B cell (primary cell): ENCODE data around the gene ATR. TPM values are rescaled to one million over a fixed set of nuclear protein-coding genes. Genes with fewer than 3 reads are reported as not detected.

Experiments
- ATAC-seq: fragments of 200-7000 bp; cut with Tn5 transposase; one replicate; pipeline ENCODE4 v1.10.0; 2021; ENCODE audit warnings: low read depth, mild to moderate bottlenecking, moderate number of reproducible peaks, moderate library complexity
- CTCF ChIA-PET: fragments of 350-600 bp; sonication (Branson Sonifier 250); formaldehyde crosslinking; loops from one replicate; lab custom pipeline; 2021; ENCODE audit warnings: antibody characterized with exemption, inconsistent platforms; lab: Charles Lee
- POLR2A ChIA-PET: fragments of 350-600 bp; sonication (Branson Sonifier 250); formaldehyde crosslinking; loops from one replicate; lab custom pipeline; 2021; ENCODE audit warnings: antibody characterized with exemption; lab: Charles Lee
- DNase-seq: peaks from one replicate; pipeline ENCODE4 v3.0.0; 2013
- H2AFZ ChIP-seq: 2 replicates; pipeline ENCODE4 v1.6.1; 2012; ENCODE audit warnings: mild to moderate bottlenecking, low read depth, low read length; ENCODE audit not compliant: insufficient read depth, poor library complexity, severe bottlenecking
- H3K27ac ChIP-seq, 2 donors: 1 replicate in 1 of 2; 2 replicates in 1 of 2; pipeline ENCODE4 v1.5.1; 2012 to 2013; ENCODE audit warnings: low read length in 2 of 2, mild to moderate bottlenecking in 2 of 2, moderate library complexity in 1 of 2
- H3K27me3 ChIP-seq, 4 experiments: fragments of 200-600 bp in 1 of 4; sonication (generic) in 1 of 4; replicated peaks in 1 of 4; 1 replicate in 2 of 4; 2 replicates in 2 of 4; pipeline versions ENCODE4 v1.6.1 to v1.7.0; 2013 to 2016; ENCODE audit warnings: low read length in 3 of 4, mild to moderate bottlenecking in 2 of 4, mixed read lengths in 1 of 4, moderate library complexity in 1 of 4; ENCODE audit not compliant: insufficient read depth in 4 of 4, control insufficient read depth in 3 of 4; ENCODE audit errors: control extremely low read depth in 1 of 4
- H3K36me3 ChIP-seq, 2 experiments: replicated peaks in 1 of 2; 1 replicate in 1 of 2; 2 replicates in 1 of 2; pipeline versions ENCODE4 v1.6.1 to v1.7.1; 2013; ENCODE audit warnings: low read length in 1 of 2; ENCODE audit not compliant: insufficient read depth in 2 of 2, control insufficient read depth in 1 of 2; ENCODE audit errors: control extremely low read depth in 1 of 2, extremely low read depth in 1 of 2
- H3K4me1 ChIP-seq, 2 donors: fragments of 200-600 bp in 1 of 2; sonication (generic) in 1 of 2; 1 replicate in 1 of 2; 2 replicates in 1 of 2; pipeline versions ENCODE4 v1.5.1 to v1.6.1; 2013 to 2017; ENCODE audit warnings: low read length in 2 of 2; ENCODE audit not compliant: control insufficient read depth in 2 of 2, insufficient read depth in 2 of 2
- H3K4me2 ChIP-seq: replicated peaks from 2 replicates; pipeline ENCODE3; 2012; ENCODE audit warnings: mild to moderate bottlenecking, low read depth, low read length; ENCODE audit not compliant: poor library complexity, severe bottlenecking
- H3K4me3 ChIP-seq, 5 experiments: fragments of 200-600 bp in 1 of 5; sonication (generic) in 1 of 5; 1 replicate in 3 of 5; 2 replicates in 2 of 5; pipeline versions ENCODE4 v1.5.1 to v1.7.0; 2011 to 2016; ENCODE audit warnings: low read length in 4 of 5, mild to moderate bottlenecking in 4 of 5, low read depth in 2 of 5, control low read depth in 1 of 5, moderate library complexity in 1 of 5; ENCODE audit not compliant: insufficient read depth in 1 of 5; ENCODE audit errors: control extremely low read depth in 1 of 5, extremely low read depth in 1 of 5
- H3K79me2 ChIP-seq: fragments of 200-600 bp; sonication (generic); one replicate; pipeline ENCODE4 v1.6.0; 2016; ENCODE audit warnings: low read length; ENCODE audit not compliant: control insufficient read depth, insufficient read depth
- H3K9ac ChIP-seq: fragments of 200-600 bp; sonication (generic); 2 replicates; pipeline ENCODE4 v1.6.1; 2017; ENCODE audit warnings: mild to moderate bottlenecking, low read length, moderate library complexity
- H3K9me3 ChIP-seq, 3 donors: one replicate each; pipeline versions ENCODE4 v1.6.1 to v1.7.1; 2013; ENCODE audit warnings: low read length in 2 of 3; ENCODE audit not compliant: control insufficient read depth in 2 of 3, insufficient read depth in 1 of 3; ENCODE audit errors: control extremely low read depth in 1 of 3
- H4K20me1 ChIP-seq: 2 replicates; pipeline ENCODE4 v1.6.0; 2012; ENCODE audit warnings: mild to moderate bottlenecking, low read length; ENCODE audit not compliant: insufficient read depth, control insufficient read depth, poor library complexity, severe bottlenecking
- H3K27ac Mint-ChIP-seq: one replicate; pipeline ENCODE4 v1.8.0; 2021; ENCODE audit warnings: mixed read lengths
- H3K27me3 Mint-ChIP-seq: one replicate; pipeline ENCODE4 v1.8.0; 2021; ENCODE audit warnings: mixed read lengths
- H3K4me1 Mint-ChIP-seq: one replicate; pipeline ENCODE4 v1.8.0; 2021; ENCODE audit warnings: mixed read lengths
- H3K4me3 Mint-ChIP-seq: one replicate; pipeline ENCODE4 v1.8.0; 2021; ENCODE audit warnings: mixed read lengths
- H3K9me3 Mint-ChIP-seq: one replicate; pipeline ENCODE4 v1.8.0; 2022; ENCODE audit warnings: mixed read lengths; ENCODE audit not compliant: insufficient read depth
- EZH2 ChIP-seq: IDR thresholded peaks from 2 replicates; pipeline ENCODE4 v1.6.1; 2012; ENCODE audit warnings: borderline replicate concordance, low read depth, mild to moderate bottlenecking, moderate library complexity, low read length; ENCODE audit not compliant: insufficient read depth, poor library complexity, severe bottlenecking
- WGBS: methylation state at CpG from one replicate; pipeline ENCODE4 v1.1.5; 2013; ENCODE audit warnings: missing lambda C conversion rate; ENCODE audit not compliant: insufficient coverage; 5-methylcytosine and 5-hydroxymethylcytosine counted together
- intact Hi-C: fragments of 100-400 bp; cut with micrococcal nuclease; formaldehyde crosslinking; loops from one replicate; pipeline ENCODE4 v1.10.0; 2022
- polyA plus RNA-seq: library from polyadenylated mRNA; depleted of rRNA; stranded (reverse); fragments of >200 nt; gene quantifications from 2 replicates; pipeline ENCODE4 v1.2.3, GENCODE V29; 2012
- total RNA-seq, 2 donors: library from RNA; stranded (reverse); fragments of 120-200 nt in 1 of 2; gene quantifications; 1 replicate in 1 of 2; 2 replicates in 1 of 2; pipeline versions ENCODE4 v1.2.3 to v1.2.4, GENCODE V29; 2013 to 2022
- TF ChIP-seq, protein P1 (sequence below): fragments of 200-600 bp; IDR thresholded peaks from one replicate; pipeline ENCODE4 v1.8.0; 2022; ENCODE audit warnings: antibody characterized with exemption, mild to moderate bottlenecking

Gene ATR
- total and polyA plus RNA-seq, 2 donors (not counting 1 experiment from before 2014, with no cell fraction given) = 17.1 to 46.7 TPM

DNA sequence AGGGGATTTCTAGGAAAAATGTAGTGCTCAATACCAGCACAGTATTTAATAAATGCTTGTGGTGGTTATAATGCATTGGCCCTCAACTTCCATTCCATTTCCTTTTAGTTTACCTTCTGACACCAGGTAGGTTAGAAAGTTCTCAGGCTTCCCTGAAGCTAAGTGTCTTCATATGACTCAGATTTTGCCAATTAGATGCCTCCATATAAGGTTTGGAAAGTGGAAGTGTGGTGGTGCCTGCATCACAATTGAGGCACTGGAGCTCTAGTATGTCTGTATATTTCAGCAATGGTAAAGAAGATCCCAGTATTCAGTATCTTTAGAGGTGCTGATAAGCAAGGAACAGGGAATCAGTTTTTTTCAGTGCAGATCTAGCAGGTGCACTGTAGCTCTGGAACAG is 149.0 kb downstream of the ATR start:
- Mint-ChIP-seq H3K4me1 (no peaks in the 10 kb centered on the region), H3K4me3 (no peak overlapping the region), H3K27ac (no peak overlapping the region), H3K27me3 (no peaks in the 10 kb centered on the region), H3K9me3 (no peaks in the 10 kb centered on the region)
- Histone ChIP-seq H3K4me2 (no peak overlapping the region), H3K9ac (no peak overlapping the region), H4K20me1 (peaks cover 5% of the 10 kb centered on the region), H2AFZ (no peak overlapping the region), H3K79me2 (peaks cover 5% of the 10 kb centered on the region), H3K27me3 (no peaks in the 10 kb centered on the region), H3K27ac (no peak overlapping the region), H3K9me3 (peaks cover 0 to 1% (median 0%) of the 10 kb centered on the region in 3 donors), H3K4me3 (no peak overlapping the region), H3K4me1 (no peaks in the 10 kb centered on the region), H3K36me3 (peaks cover 10 to 52% of the 10 kb centered on the region in 2 experiments)
- ChIA-PET POLR2A (no interaction called here), CTCF (no interaction called here)
- intact Hi-C loops = no loop called here
- no peak for DNase-seq
- no peak for ATAC-seq
- TF ChIP-seq, protein P1, sequence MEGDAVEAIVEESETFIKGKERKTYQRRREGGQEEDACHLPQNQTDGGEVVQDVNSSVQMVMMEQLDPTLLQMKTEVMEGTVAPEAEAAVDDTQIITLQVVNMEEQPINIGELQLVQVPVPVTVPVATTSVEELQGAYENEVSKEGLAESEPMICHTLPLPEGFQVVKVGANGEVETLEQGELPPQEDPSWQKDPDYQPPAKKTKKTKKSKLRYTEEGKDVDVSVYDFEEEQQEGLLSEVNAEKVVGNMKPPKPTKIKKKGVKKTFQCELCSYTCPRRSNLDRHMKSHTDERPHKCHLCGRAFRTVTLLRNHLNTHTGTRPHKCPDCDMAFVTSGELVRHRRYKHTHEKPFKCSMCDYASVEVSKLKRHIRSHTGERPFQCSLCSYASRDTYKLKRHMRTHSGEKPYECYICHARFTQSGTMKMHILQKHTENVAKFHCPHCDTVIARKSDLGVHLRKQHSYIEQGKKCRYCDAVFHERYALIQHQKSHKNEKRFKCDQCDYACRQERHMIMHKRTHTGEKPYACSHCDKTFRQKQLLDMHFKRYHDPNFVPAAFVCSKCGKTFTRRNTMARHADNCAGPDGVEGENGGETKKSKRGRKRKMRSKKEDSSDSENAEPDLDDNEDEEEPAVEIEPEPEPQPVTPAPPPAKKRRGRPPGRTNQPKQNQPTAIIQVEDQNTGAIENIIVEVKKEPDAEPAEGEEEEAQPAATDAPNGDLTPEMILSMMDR = no peak
- no peak for TF ChIP-seq EZH2

DNA sequence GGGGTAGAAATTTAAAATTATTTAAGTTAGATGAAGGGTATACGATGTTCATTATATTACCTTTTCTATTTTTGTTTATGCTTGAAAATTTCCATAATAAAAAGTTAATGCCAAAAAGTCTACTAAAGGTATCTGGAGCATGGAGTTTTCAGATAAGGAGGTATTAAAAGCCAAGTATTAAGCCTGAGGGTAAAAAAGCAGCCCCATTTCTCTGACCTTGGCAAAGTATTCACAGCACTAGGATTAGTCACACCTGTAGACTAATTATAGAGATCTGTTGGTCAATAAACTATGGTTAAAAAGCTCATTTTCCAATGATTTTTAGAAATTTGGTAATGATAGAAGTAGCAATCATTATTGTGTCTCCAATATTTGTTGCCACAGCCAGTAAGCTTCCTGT is 153.8 kb downstream of the ATR start:
- Mint-ChIP-seq H3K4me3 (no peak overlapping the region), H3K4me1 (no peaks in the 10 kb centered on the region), H3K27ac (no peak overlapping the region), H3K9me3 (no peaks in the 10 kb centered on the region), H3K27me3 (no peaks in the 10 kb centered on the region)
- no CpG with 5 or more reads among the region's 1 CpG for WGBS
- Histone ChIP-seq H3K4me1 (no peaks in the 10 kb centered on the region), H3K36me3 (peaks cover 13 to 50% of the 10 kb centered on the region in 2 experiments), H3K27ac (no peak overlapping the region), H3K79me2 (no peaks in the 10 kb centered on the region), H3K9ac (no peak overlapping the region), H3K9me3 (peaks cover 0 to 1% (median 0%) of the 10 kb centered on the region in 3 donors), H3K4me2 (no peak overlapping the region), H3K4me3 (no peak overlapping the region), H4K20me1 (no peaks in the 10 kb centered on the region), H2AFZ (no peak overlapping the region), H3K27me3 (no peaks in the 10 kb centered on the region)
- intact Hi-C loops = no loop called here
- TF ChIP-seq EZH2 = no peak
- TF ChIP-seq, protein P1 = no peak
- ChIA-PET CTCF (no interaction called here), POLR2A (no interaction called here)
- DNase-seq = no peak
- ATAC-seq = no peak
